Tongue (tissue), 2 donors: ENCODE results near the gene ANO10. TPM values are rescaled to one million over a fixed set of nuclear protein-coding genes. Genes with fewer than 3 reads are reported as not detected.

Experiments used
- small RNA-seq: library from RNA; depleted of rRNA; stranded (forward); fragments of <200 nt; gene quantifications from one replicate; pipeline ENCODE3, GENCODE V24; 2014; ENCODE audit warnings: low replicate concordance
- total RNA-seq: library from RNA; depleted of rRNA; stranded (reverse); fragments of >200 nt; gene quantifications from one replicate; pipeline ENCODE4 v1.2.3, GENCODE V29; 2014

Gene ANO10
- total RNA-seq, 1 donor from 2014 or later: 28.9 TPM

Small RNA genes lying within 50 kb of the gene (small RNA-seq; reads per million reads assigned to genes)
- gene RF00019: not detected

Other genes with a start within 250 kb of the ANO10 start
- 23.8 TPM for gene ABHD5, start 68.9 kb upstream of the ANO10 start, total RNA-seq